Neutrophil (primary cell): ENCODE data around the gene ZFAND2B.
A peak's percentile ranks its signal among the peaks of the same experiment; 100 is the strongest.

Experiments
- H3K27ac ChIP-seq: fragments of 200-600 bp; sonication (generic); 2 replicates; pipeline ENCODE4 v1.5.1; 2016; ENCODE audit warnings: mild to moderate bottlenecking, moderate library complexity
- H3K27me3 ChIP-seq: fragments of 200-600 bp; sonication (generic); 2 replicates; pipeline ENCODE4 v1.6.0; 2016; ENCODE audit warnings: mild to moderate bottlenecking
- H3K36me3 ChIP-seq: fragments of 200-600 bp; sonication (generic); 2 replicates; pipeline ENCODE4 v1.5.1; 2017
- H3K4me1 ChIP-seq, 2 experiments: fragments of 200-600 bp in 1 of 2; sonication (generic) in 1 of 2; 1 replicate in 1 of 2; 2 replicates in 1 of 2; pipeline versions ENCODE4 v1.5.1 to v1.6.1; 2013 to 2016; ENCODE audit warnings: low read depth in 1 of 2, low read length in 1 of 2, mild to moderate bottlenecking in 1 of 2, moderate library complexity in 1 of 2; ENCODE audit not compliant: control insufficient read depth in 1 of 2, insufficient read depth in 1 of 2
- H3K4me3 ChIP-seq, 2 experiments: fragments of 200-600 bp in 1 of 2; sonication (generic) in 1 of 2; 1 replicate in 1 of 2; 2 replicates in 1 of 2; pipeline ENCODE4 v1.5.1; 2013 to 2016; ENCODE audit warnings: low read depth in 1 of 2, low read length in 1 of 2, mild to moderate bottlenecking in 1 of 2, moderate library complexity in 1 of 2
- H3K9me3 ChIP-seq: fragments of 200-600 bp; sonication (generic); 2 replicates; pipeline ENCODE4 v1.5.1; 2016
- TF ChIP-seq, protein P1 (sequence below): fragments of 200-600 bp; sonication (generic); IDR thresholded peaks from 2 replicates; pipeline ENCODE4 v1.5.1; 2016; ENCODE audit warnings: antibody characterized with exemption

ZFAND2B gene

GRCh38 chr2:219230059-219230540 lies 23.5 kb downstream of the ZFAND2B start:
- peaks cover 36% of the 10 kb centered on the region for H3K36me3 ChIP-seq
- no peaks in the 10 kb centered on the region for H3K9me3 ChIP-seq
- peaks cover 57% of the 10 kb centered on the region in 2 experiments for H3K4me1 ChIP-seq
- no peaks in the 10 kb centered on the region for H3K27me3 ChIP-seq
- TF ChIP-seq, protein P1, sequence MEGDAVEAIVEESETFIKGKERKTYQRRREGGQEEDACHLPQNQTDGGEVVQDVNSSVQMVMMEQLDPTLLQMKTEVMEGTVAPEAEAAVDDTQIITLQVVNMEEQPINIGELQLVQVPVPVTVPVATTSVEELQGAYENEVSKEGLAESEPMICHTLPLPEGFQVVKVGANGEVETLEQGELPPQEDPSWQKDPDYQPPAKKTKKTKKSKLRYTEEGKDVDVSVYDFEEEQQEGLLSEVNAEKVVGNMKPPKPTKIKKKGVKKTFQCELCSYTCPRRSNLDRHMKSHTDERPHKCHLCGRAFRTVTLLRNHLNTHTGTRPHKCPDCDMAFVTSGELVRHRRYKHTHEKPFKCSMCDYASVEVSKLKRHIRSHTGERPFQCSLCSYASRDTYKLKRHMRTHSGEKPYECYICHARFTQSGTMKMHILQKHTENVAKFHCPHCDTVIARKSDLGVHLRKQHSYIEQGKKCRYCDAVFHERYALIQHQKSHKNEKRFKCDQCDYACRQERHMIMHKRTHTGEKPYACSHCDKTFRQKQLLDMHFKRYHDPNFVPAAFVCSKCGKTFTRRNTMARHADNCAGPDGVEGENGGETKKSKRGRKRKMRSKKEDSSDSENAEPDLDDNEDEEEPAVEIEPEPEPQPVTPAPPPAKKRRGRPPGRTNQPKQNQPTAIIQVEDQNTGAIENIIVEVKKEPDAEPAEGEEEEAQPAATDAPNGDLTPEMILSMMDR, result no peak
- H3K27ac ChIP-seq, result peak overlapping the region; percentile 97
- H3K4me3 ChIP-seq, result peak overlapping the region; percentile 83 to 97

DNA sequence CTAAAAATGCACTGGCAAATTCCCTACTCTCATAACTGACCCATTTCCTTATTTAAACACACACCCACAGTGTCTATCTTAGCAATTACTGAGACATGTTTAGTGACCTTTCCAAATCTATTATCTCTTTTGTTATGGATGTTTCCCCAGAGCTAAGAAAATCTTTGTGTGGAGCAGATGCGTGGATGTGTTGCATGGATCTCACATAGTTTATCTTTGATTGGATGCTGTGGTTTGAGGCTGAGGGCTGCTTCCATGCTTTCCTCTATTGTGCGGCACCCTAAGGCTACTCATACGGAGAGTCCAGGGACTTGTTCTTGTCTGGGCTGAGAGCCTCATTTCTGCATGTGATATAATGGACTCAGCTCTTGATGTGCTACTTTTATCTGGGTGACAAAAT lies 27.7 kb downstream of the ZFAND2B start:
- Histone ChIP-seq H3K27me3 (no peaks in the 10 kb centered on the region), H3K27ac (no peak overlapping the region), H3K4me1 (peaks cover 17 to 18% of the 10 kb centered on the region in 2 experiments), H3K4me3 (no peak overlapping the region), H3K9me3 (no peaks in the 10 kb centered on the region), H3K36me3 (peaks cover 68% of the 10 kb centered on the region)
- TF ChIP-seq, protein P1, result no peak

DNA sequence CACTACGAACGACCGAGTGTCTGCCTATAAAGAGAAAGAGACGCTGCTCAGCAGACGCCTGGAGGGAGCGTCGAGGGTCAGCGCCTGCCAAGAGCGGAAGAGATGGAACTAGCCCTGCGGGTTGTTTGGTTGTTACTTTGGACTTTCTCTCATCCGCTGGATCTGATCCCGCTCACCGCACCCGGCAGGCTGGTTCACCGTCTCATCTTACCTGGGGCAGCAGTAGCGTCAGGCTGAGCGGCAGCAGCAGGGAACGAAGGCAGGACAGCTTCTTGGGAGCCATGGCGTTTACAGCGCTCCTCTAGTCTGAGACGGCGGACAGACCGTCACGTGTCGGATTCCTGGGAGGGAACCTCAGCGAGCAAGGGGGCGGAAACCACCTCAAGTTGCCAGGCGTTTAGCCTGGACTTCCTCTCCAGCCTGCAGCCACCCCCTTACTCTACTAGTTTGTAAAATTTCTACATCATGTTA lies 36.7 kb downstream of the ZFAND2B start:
- peaks cover 53 to 57% of the 10 kb centered on the region in 2 experiments for H3K4me1 ChIP-seq
- peak overlapping the region; percentile 30 to 45 for H3K4me3 ChIP-seq
- H3K27me3 ChIP-seq, result no peaks in the 10 kb centered on the region
- peak overlapping the region; percentile 95 for H3K27ac ChIP-seq
- H3K36me3 ChIP-seq, result peaks cover 4% of the 10 kb centered on the region
- TF ChIP-seq, protein P1, result no peak
- H3K9me3 ChIP-seq, result no peaks in the 10 kb centered on the region

- Histone ChIP-seq H3K27me3 (no peaks in the 10 kb centered on the region), H3K4me1 (peaks cover 68 to 71% of the 10 kb centered on the region in 2 experiments), H3K27ac (peak overlapping the region; percentile 95), H3K4me3 (peak overlapping the region; percentile 89 to 99), H3K9me3 (no peaks in the 10 kb centered on the region), H3K36me3 (peaks cover 17% of the 10 kb centered on the region)
- TF ChIP-seq, protein P1, result no peak
Observed at GRCh38 chr2:219244789-219245147, 38.2 kb downstream of the ZFAND2B start.

- H3K36me3 ChIP-seq, result peaks cover 23% of the 10 kb centered on the region
- peak within 1 kb of the TSS; percentile 89 to 99 for H3K4me3 ChIP-seq
- TF ChIP-seq, protein P1, result peak; percentile 45
- peak within 1 kb of the TSS; percentile 95 for H3K27ac ChIP-seq
- peaks cover 73 to 77% of the 10 kb centered on the region in 2 experiments for H3K4me1 ChIP-seq
- H3K9me3 ChIP-seq, result no peaks in the 10 kb centered on the region
- H3K27me3 ChIP-seq, result no peaks in the 10 kb centered on the region
Observed at GRCh38 chr2:219245148-219245898, 38.7 kb downstream of the ZFAND2B start, which contains the start of the genes GLB1L and STK16. TSS of gene GLB1L (minus strand) at chr2:219245444. CDS start at chr2:219243573, 1,871 bp downstream. TSS of gene STK16 (plus strand) at chr2:219245479. CDS start at chr2:219246000, 521 bp downstream.
